ENCODE results near the gene WDR4. TPM values are rescaled to one million over a fixed set of nuclear protein-coding genes. Genes with fewer than 3 reads are reported as not detected.

WDR4 gene
- total and polyA plus RNA-seq, 10 of the 15 experiments (the other 5 are each of a cell fraction or from before 2014, with no cell fraction given) = 2.1 to 45.3 (median 18.7) TPM

- no peak overlapping the region for H3K4me2 ChIP-seq (ENCODE audit: control insufficient read depth, insufficient read depth)
- H3K27me3 ChIP-seq (replicated peaks in 1 of 2; ENCODE audit: control insufficient read depth in 2 of 2, insufficient read depth in 2 of 2, low read length in 1 of 2) = no peaks in the 10 kb centered on the region
- ChIA-PET CTCF (no interaction called here), SMC1A (ENCODE audit: uncharacterized antibody, unreplicated experiment) (no interaction called here), POLR2A (no interaction called here), RAD21 (ENCODE audit: unreplicated experiment) (no interaction called here)
- peaks cover 2% of the 10 kb centered on the region for H3K79me2 ChIP-seq (ENCODE audit: control insufficient read depth, insufficient read depth, low read length)
- H2AFZ ChIP-seq (ENCODE audit: control insufficient read depth, low read depth, low read length) = no peak overlapping the region
- H3K4me1 ChIP-seq (ENCODE audit: control insufficient read depth, insufficient read depth, low read length) = no peaks in the 10 kb centered on the region
- no peak overlapping the region for H3K4me3 ChIP-seq
- H3K9me3 ChIP-seq (replicated peaks; ENCODE audit: control insufficient read depth, insufficient read depth, low read length) = no peaks in the 10 kb centered on the region
- peaks cover 25 to 56% of the 10 kb centered on the region in 2 experiments for H3K36me3 ChIP-seq (ENCODE audit: control insufficient read depth in 2 of 2, insufficient read depth in 2 of 2, low read length in 1 of 2)
- intact Hi-C loops (cut with micrococcal nuclease; ENCODE audit: unreplicated experiment) (no loop called here), in situ Hi-C loops (cut with MboI) (no loop called here)
- ATAC-seq (no peak), FAIRE-seq (no peak), DNase-seq (ENCODE audit: low read depth, low spot score) (no peak)
- H4K20me1 ChIP-seq (ENCODE audit: control insufficient read depth, insufficient read depth) = peaks cover 4% of the 10 kb centered on the region; the same call in 1 of the 2 replicates
- BruUV-seq (replicated peaks) = no TSS peak
- TF ChIP-seq EGR1 (IDR thresholded peaks at IDR 0.05; ENCODE audit: borderline replicate concordance in 1 of 2, low read depth in 2 of 2, low read length in 2 of 2) (no peak), ZNF622 (IDR thresholded peaks at IDR 0.05) (no peak), SMC3 (IDR thresholded peaks at IDR 0.05; ENCODE audit: borderline replicate concordance, low read length) (no peak), HDGF (IDR thresholded peaks at IDR 0.05) (no peak), USF1 (IDR thresholded peaks at IDR 0.05; ENCODE audit: borderline replicate concordance, extremely low read length, insufficient read depth, low read depth, low read length) (no peak), PAX8 (IDR thresholded peaks at IDR 0.05) (no peak), ZNF24 (IDR thresholded peaks at IDR 0.05) (no peak), SMARCA5 (IDR thresholded peaks at IDR 0.05) (no peak)
- no peak overlapping the region for H3K27ac ChIP-seq (ENCODE audit: control insufficient read depth, insufficient read depth)
- H3K9ac ChIP-seq (ENCODE audit: control insufficient read depth, insufficient read depth, low read length) = no peak overlapping the region
- WGBS (ENCODE audit: insufficient coverage, insufficient replicate concordance, low lambda C conversion rate, missing lambda C conversion rate) = 90% methylated on average over 17 of the region's 17 CpGs
Measured at GRCh38 chr21:42860345-42860744, 19.0 kb downstream of the WDR4 start.

- ATAC-seq = no peak
- BruUV-seq (replicated peaks) = no TSS peak
- no peak for FAIRE-seq
- TF ChIP-seq FOXM1 (IDR thresholded peaks at IDR 0.05; ENCODE audit: low read depth, low read length) (no peak), YBX1 (IDR thresholded peaks at IDR 0.05) (no peak), HSF1 (IDR thresholded peaks at IDR 0.05; ENCODE audit: low read depth, low read length) (no peak), NR2C2 (IDR thresholded peaks at IDR 0.05; ENCODE audit: borderline replicate concordance, control insufficient read depth, insufficient read length, low read depth) (no peak), POLR2A (IDR thresholded peaks at IDR 0.05; ENCODE audit: low read depth, low read length) (peak; percentile 45; the same call in 1 of the 2 replicates)
- Histone ChIP-seq H3K27me3 (replicated peaks in 1 of 2; ENCODE audit: control insufficient read depth in 2 of 2, insufficient read depth in 2 of 2, low read length in 1 of 2) (no peaks in the 10 kb centered on the region), H3K4me3 (no peak overlapping the region), H3K79me2 (ENCODE audit: control insufficient read depth, insufficient read depth, low read length) (peaks cover 2% of the 10 kb centered on the region), H3K27ac (ENCODE audit: control insufficient read depth, insufficient read depth) (no peak overlapping the region), H3K9ac (ENCODE audit: control insufficient read depth, insufficient read depth, low read length) (no peak overlapping the region), H2AFZ (ENCODE audit: control insufficient read depth, low read depth, low read length) (no peak overlapping the region), H3K36me3 (ENCODE audit: control insufficient read depth in 2 of 2, insufficient read depth in 2 of 2, low read length in 1 of 2) (peaks cover 30 to 60% of the 10 kb centered on the region in 2 experiments), H4K20me1 (ENCODE audit: control insufficient read depth, insufficient read depth) (peaks cover 4% of the 10 kb centered on the region; the same call in 1 of the 2 replicates), H3K4me1 (ENCODE audit: control insufficient read depth, insufficient read depth, low read length) (no peaks in the 10 kb centered on the region), H3K9me3 (replicated peaks; ENCODE audit: control insufficient read depth, insufficient read depth, low read length) (no peaks in the 10 kb centered on the region), H3K4me2 (ENCODE audit: control insufficient read depth, insufficient read depth) (no peak overlapping the region)
- POLR2A ChIA-PET = no interaction called here
- intact Hi-C loops (cut with micrococcal nuclease; ENCODE audit: unreplicated experiment) (no loop called here), in situ Hi-C loops (cut with MboI) (no loop called here)
- SMC1A ChIA-PET (ENCODE audit: uncharacterized antibody, unreplicated experiment) = no interaction called here
- RAD21 ChIA-PET (ENCODE audit: unreplicated experiment) = no interaction called here
- CTCF ChIA-PET = no interaction called here
- WGBS (ENCODE audit: insufficient coverage, insufficient replicate concordance, low lambda C conversion rate, missing lambda C conversion rate) = 83% methylated on average over 6 of the region's 6 CpGs
- no peak for DNase-seq (ENCODE audit: low read depth, low spot score)
Measured at GRCh38 chr21:42859891-42860230, 19.5 kb downstream of the WDR4 start.
